K562 (cell line): Measurements from ENCODE around the gene NPAS3. TPM values are rescaled to one million over a fixed set of nuclear protein-coding genes. Genes with fewer than 3 reads are reported as not detected.

Experiments
- ATAC-seq: fragments of 200-7000 bp; cut with Tn5 transposase; 3 replicates; pipeline ENCODE4 v1.9.1; 2020; ENCODE audit warnings: moderate library complexity
- BruUV-seq: library from RNA; stranded (reverse); fragments of 400-500 nt; replicated peaks from 2 replicates; lab custom pipeline; 2021; lab: Mats Ljungman, UMichigan
- CTCF ChIA-PET: fragments of 300-600 bp; formaldehyde crosslinking; extraction: SDS; loops from one replicate; lab custom pipeline; 2021; ENCODE audit warnings: low intra/inter-chr PET ratio; lab: Yijun Ruan, JAX
- POLR2A ChIA-PET: fragments of 300-600, 350-650 bp; sonication (Branson Sonifier 250); formaldehyde crosslinking; extraction: SDS; loops from one replicate; lab custom pipeline; 2021; ENCODE audit warnings: antibody characterized with exemption, inconsistent platforms; lab: Yijun Ruan, JAX
- DNase-seq, 4 experiments: peaks; one replicate each; pipeline versions ENCODE4 v3.0.0 to v3.0.0-alpha.2; 2011 to 2018; ENCODE audit warnings: low spot score in 3 of 4, mixed read lengths in 3 of 4; ENCODE audit errors: extremely low read depth in 1 of 4
- FAIRE-seq: peaks from 2 replicates; lab custom pipeline; 2011; peaks lifted over from hg19 to GRCh38; lab: Jason Lieb, UNC
- H2AFZ ChIP-seq: 2 replicates; pipeline ENCODE4 v1.6.0; 2011; ENCODE audit warnings: low read depth, low read length, control low read depth, inconsistent platforms
- H3K27ac ChIP-seq: fragments of 200-600 bp; 3 replicates; pipeline ENCODE4 v1.8.0; 2011; ENCODE audit warnings: low read depth, mild to moderate bottlenecking, control low read depth, inconsistent platforms, low read length, moderate library complexity, mixed read lengths; ENCODE audit errors: extremely low read depth
- H3K27me3 ChIP-seq, 2 experiments: fragments of 300-600 bp in 1 of 2; 2 replicates in 1 of 2; 3 replicates in 1 of 2; pipeline versions ENCODE4 v1.6.0 to v1.8.0; 2011; ENCODE audit warnings: inconsistent platforms in 2 of 2, low read length in 2 of 2, mild to moderate bottlenecking in 1 of 2, mixed read lengths in 1 of 2, moderate library complexity in 1 of 2; ENCODE audit not compliant: control insufficient read depth in 2 of 2, insufficient read depth in 2 of 2
- H3K36me3 ChIP-seq: fragments of 300-600 bp; 3 replicates; pipeline ENCODE4 v1.8.0; 2011; ENCODE audit warnings: mild to moderate bottlenecking, low read length, inconsistent platforms; ENCODE audit not compliant: control insufficient read depth, insufficient read depth
- H3K4me1 ChIP-seq, 2 experiments: fragments of 200-600 bp in 1 of 2; replicated peaks in 1 of 2; 2 replicates in 1 of 2; 3 replicates in 1 of 2; pipeline versions ENCODE4 v1.5.1 to v1.8.0; 2011; ENCODE audit warnings: inconsistent platforms in 2 of 2, low read length in 2 of 2, mild to moderate bottlenecking in 1 of 2, mixed read lengths in 1 of 2, moderate library complexity in 1 of 2; ENCODE audit not compliant: control insufficient read depth in 2 of 2, insufficient read depth in 2 of 2
- H3K4me2 ChIP-seq: 2 replicates; pipeline ENCODE4 v1.6.1; 2011; ENCODE audit warnings: low read length, control low read depth, inconsistent platforms, mixed read lengths; ENCODE audit not compliant: insufficient read depth
- H3K4me3 ChIP-seq: fragments of 200-600 bp; sonication (generic), shearing (Covaris generic); 2 replicates; pipeline ENCODE4 v1.5.1; 2016; ENCODE audit warnings: control low read depth, inconsistent platforms
- H3K79me2 ChIP-seq: fragments of 200-600 bp; 3 replicates; pipeline ENCODE4 v1.8.0; 2011; ENCODE audit warnings: low read length, inconsistent platforms; ENCODE audit not compliant: control insufficient read depth, insufficient read depth
- H3K9ac ChIP-seq, 2 experiments: 2 replicates each; pipeline versions ENCODE4 v1.6.0 to v1.6.1; 2011; ENCODE audit warnings: low read depth in 2 of 2, low read length in 2 of 2, control low read depth in 1 of 2, inconsistent platforms in 1 of 2, mild to moderate bottlenecking in 1 of 2, mixed read lengths in 1 of 2; ENCODE audit not compliant: insufficient read depth in 1 of 2
- H3K9me1 ChIP-seq: one replicate; pipeline ENCODE4 v1.6.0; 2011; ENCODE audit warnings: inconsistent platforms, mild to moderate bottlenecking, low read length, moderate library complexity; ENCODE audit not compliant: control insufficient read depth, insufficient read depth
- H3K9me3 ChIP-seq: replicated peaks from 2 replicates; pipeline ENCODE4 v1.5.1; 2011; ENCODE audit warnings: low read depth, low read length, inconsistent platforms; ENCODE audit not compliant: control insufficient read depth, insufficient read depth
- H4K20me1 ChIP-seq: replicated peaks from 2 replicates; pipeline ENCODE4 v1.6.1; 2011; ENCODE audit warnings: low read length, inconsistent platforms, mixed read lengths; ENCODE audit not compliant: control insufficient read depth, insufficient read depth
- CC2D1A ChIP-seq: fragments of 450-650 bp; IDR thresholded peaks from 2 replicates; pipeline ENCODE4 v1.6.1; 2017; ENCODE audit warnings: mild to moderate bottlenecking
- DIDO1 ChIP-seq: fragments of 450-650 bp; IDR thresholded peaks from 2 replicates; pipeline ENCODE4 v1.6.1; 2016; ENCODE audit warnings: low read depth, missing biosample characterization, missing genetic modification characterization
- EP400 ChIP-seq: fragments of 450-650 bp; IDR thresholded peaks from 2 replicates; pipeline ENCODE4 v1.6.1; 2017; ENCODE audit warnings: antibody characterized with exemption, mild to moderate bottlenecking, moderate library complexity
- KLF10 ChIP-seq: fragments of 250-450 bp; sonication (Bioruptor Pico); IDR thresholded peaks from 2 replicates; pipeline ENCODE4 v1.6.1; 2021; ENCODE audit warnings: matching md5 sums
- MECOM ChIP-seq: fragments of 250-450 bp; sonication (Bioruptor Pico); IDR thresholded peaks from 2 replicates; pipeline ENCODE4 v1.8.0; 2022; ENCODE audit warnings: inconsistent platforms
- ZKSCAN1 ChIP-seq: fragments of 150-350 bp; IDR thresholded peaks from 2 replicates; pipeline ENCODE4 v1.6.1; 2016; ENCODE audit warnings: low read depth, low read length
- WGBS: fragments of 100-300 bp; shearing (Covaris generic); methylation state at CpG from one replicate; pipeline ENCODE4 v1.1.6; 2016; ENCODE audit warnings: low coverage, mixed read lengths; ENCODE audit not compliant: insufficient coverage; ENCODE audit errors: missing lambda C conversion rate; 5-methylcytosine and 5-hydroxymethylcytosine counted together
- in situ Hi-C: fragments of 300-500 bp; cut with MboI; formaldehyde crosslinking; loops from 4 replicates; pipeline ENCODE4 v1.15.0; 2018; ENCODE audit warnings: inconsistent platforms, mixed read lengths
- intact Hi-C: fragments of 100-400 bp; cut with micrococcal nuclease; formaldehyde crosslinking; loops from 2 replicates; pipeline ENCODE4 v1.14.2; 2022
- polyA plus RNA-seq, 8 experiments: library from polyadenylated mRNA; depleted of rRNA in 4 of 8; stranded (reverse) in 5 of 8; unstranded in 3 of 8; fragments of >200 nt; fragmentation: Nextera tagmentation in 2 of 8; fragmentation: Illumina TruSeq in 1 of 8; extraction: Ambion mirVana in 2 of 8; extraction: Trizol in 1 of 8; gene quantifications; 2 replicates each; pipeline versions ENCODE4 v1.2.1 to v1.2.3, GENCODE V29; 2011 to 2014; ENCODE audit warnings: inconsistent platforms in 1 of 8, missing spikeins in 1 of 8
- total RNA-seq, 7 experiments: library from RNA; depleted of rRNA in 6 of 7; stranded (reverse); fragments of >200 nt in 6 of 7; fragmentation: Illumina TruSeq in 2 of 7; extraction: Trizol in 2 of 7; gene quantifications; 2 replicates each; pipeline versions ENCODE4 v1.2.1 to v1.2.3, GENCODE V29; 2011 to 2021; ENCODE audit warnings: low replicate concordance in 1 of 7
- TF ChIP-seq, protein P1 (sequence below): sonication (generic); formaldehyde crosslinking; IDR thresholded peaks from 2 replicates; pipeline ENCODE4 v1.8.0; 2023; ENCODE audit warnings: mild to moderate bottlenecking, missing genetic modification reagents
- TF ChIP-seq, protein P2 (sequence below): fragments of 450-650 bp; IDR thresholded peaks from 2 replicates; pipeline ENCODE4 v1.6.1; 2018; ENCODE audit not compliant: partially characterized antibody

The NPAS3 gene
- total and polyA plus RNA-seq, 9 of the 15 experiments (the other 6 are each of a cell fraction or from before 2014, with no cell fraction given) = 0.04 TPM; not detected in 8

DNA sequence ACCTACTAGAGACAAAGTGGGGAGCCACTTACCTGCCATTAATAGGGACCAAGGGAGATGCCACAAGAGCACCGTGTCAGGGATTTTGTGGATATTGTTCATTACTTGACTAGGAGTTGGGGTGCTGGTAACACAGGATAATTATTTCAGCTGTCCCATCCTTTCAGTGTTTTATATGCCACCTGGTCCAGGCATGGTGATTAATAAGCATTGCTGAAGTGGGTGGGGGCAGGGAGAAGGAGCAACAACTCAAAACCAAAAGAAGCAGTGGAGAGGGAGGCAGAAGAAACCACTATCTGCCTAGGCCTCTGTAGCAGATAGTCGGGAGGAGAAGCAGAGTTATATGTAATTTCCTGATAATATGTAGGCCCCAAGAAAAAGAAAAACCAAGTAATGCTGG lies 184.6 kb downstream of the NPAS3 start:
- no peaks in the 10 kb centered on the region for H3K36me3 ChIP-seq
- no peaks in the 10 kb centered on the region for H3K9me3 ChIP-seq
- no peak overlapping the region for H3K9ac ChIP-seq
- FAIRE-seq = no peak
- no peak overlapping the region for H3K4me3 ChIP-seq
- ATAC-seq = no peak
- H3K27ac ChIP-seq = no peak overlapping the region
- no peaks in the 10 kb centered on the region for H3K9me1 ChIP-seq
- intact Hi-C loops = no loop called here
- WGBS = 0% methylated on average over 2 of the region's 2 CpGs
- H3K4me1 ChIP-seq = no peaks in the 10 kb centered on the region
- H4K20me1 ChIP-seq = no peaks in the 10 kb centered on the region
- in situ Hi-C loops = no loop called here
- no peak overlapping the region for H3K4me2 ChIP-seq
- H2AFZ ChIP-seq = no peak overlapping the region
- TF ChIP-seq EP400 (no peak), ZKSCAN1 (no peak), CC2D1A (no peak), MECOM (no peak), DIDO1 (tag) (no peak)
- TF ChIP-seq, protein P1, sequence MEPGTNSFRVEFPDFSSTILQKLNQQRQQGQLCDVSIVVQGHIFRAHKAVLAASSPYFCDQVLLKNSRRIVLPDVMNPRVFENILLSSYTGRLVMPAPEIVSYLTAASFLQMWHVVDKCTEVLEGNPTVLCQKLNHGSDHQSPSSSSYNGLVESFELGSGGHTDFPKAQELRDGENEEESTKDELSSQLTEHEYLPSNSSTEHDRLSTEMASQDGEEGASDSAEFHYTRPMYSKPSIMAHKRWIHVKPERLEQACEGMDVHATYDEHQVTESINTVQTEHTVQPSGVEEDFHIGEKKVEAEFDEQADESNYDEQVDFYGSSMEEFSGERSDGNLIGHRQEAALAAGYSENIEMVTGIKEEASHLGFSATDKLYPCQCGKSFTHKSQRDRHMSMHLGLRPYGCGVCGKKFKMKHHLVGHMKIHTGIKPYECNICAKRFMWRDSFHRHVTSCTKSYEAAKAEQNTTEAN (CRISPR knock-in tag) = no peak
- POLR2A ChIA-PET = no interaction called here
- DNase-seq = no peak
- BruUV-seq = no TSS peak
- no peaks in the 10 kb centered on the region for H3K79me2 ChIP-seq
- CTCF ChIA-PET = no interaction called here
- H3K27me3 ChIP-seq = no peaks in the 10 kb centered on the region

DNA sequence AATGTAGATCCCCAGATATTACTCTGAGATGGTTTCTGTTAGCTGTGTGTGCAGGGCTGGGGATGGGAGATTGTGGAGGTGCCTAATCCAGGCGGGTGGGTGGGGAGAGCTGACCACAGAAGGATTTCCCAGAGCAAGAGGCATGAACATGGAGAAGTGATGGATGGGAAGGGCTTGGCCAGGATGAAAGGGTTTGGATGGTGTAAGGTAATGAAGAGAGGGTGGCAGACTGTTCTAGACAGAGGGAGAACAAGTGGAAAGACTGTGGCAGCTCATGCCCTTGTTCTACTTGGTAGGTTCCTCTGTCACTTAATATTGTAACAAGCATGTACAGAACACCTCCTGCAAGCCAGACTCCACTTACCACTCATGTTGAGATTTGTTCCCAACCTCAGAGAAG lies 187.8 kb downstream of the NPAS3 start:
- TF ChIP-seq, protein P2, sequence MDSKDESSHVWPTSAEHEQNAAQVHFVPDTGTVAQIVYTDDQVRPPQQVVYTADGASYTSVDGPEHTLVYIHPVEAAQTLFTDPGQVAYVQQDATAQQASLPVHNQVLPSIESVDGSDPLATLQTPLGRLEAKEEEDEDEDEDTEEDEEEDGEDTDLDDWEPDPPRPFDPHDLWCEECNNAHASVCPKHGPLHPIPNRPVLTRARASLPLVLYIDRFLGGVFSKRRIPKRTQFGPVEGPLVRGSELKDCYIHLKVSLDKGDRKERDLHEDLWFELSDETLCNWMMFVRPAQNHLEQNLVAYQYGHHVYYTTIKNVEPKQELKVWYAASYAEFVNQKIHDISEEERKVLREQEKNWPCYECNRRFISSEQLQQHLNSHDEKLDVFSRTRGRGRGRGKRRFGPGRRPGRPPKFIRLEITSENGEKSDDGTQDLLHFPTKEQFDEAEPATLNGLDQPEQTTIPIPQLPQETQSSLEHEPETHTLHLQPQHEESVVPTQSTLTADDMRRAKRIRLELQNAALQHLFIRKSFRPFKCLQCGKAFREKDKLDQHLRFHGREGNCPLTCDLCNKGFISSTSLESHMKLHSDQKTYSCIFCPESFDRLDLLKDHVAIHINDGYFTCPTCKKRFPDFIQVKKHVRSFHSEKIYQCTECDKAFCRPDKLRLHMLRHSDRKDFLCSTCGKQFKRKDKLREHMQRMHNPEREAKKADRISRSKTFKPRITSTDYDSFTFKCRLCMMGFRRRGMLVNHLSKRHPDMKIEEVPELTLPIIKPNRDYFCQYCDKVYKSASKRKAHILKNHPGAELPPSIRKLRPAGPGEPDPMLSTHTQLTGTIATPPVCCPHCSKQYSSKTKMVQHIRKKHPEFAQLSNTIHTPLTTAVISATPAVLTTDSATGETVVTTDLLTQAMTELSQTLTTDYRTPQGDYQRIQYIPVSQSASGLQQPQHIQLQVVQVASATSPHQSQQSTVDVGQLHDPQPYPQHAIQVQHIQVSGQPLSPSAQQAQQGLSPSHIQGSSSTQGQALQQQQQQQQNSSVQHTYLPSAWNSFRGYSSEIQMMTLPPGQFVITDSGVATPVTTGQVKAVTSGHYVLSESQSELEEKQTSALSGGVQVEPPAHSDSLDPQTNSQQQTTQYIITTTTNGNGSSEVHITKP = peak; percentile 53
- TF ChIP-seq KLF10 (CRISPR knock-in tag) = no peak
- Histone ChIP-seq H3K4me2 (no peak overlapping the region), H4K20me1 (no peaks in the 10 kb centered on the region), H3K9me1 (no peaks in the 10 kb centered on the region), H2AFZ (no peak overlapping the region), H3K9ac (no peak overlapping the region), H3K9me3 (no peaks in the 10 kb centered on the region), H3K4me3 (no peak overlapping the region), H3K4me1 (no peaks in the 10 kb centered on the region), H3K27me3 (no peaks in the 10 kb centered on the region), H3K27ac (no peak overlapping the region), H3K36me3 (no peaks in the 10 kb centered on the region), H3K79me2 (no peaks in the 10 kb centered on the region)
- intact Hi-C loops (no loop called here), in situ Hi-C loops (no loop called here)
- WGBS = no CpG with 5 or more reads among the region's 1 CpG
- POLR2A ChIA-PET = no interaction called here
- FAIRE-seq = no peak
- no peak for ATAC-seq
- CTCF ChIA-PET = no interaction called here
- BruUV-seq = no TSS peak
- DNase-seq = no peak
